Adrenal gland (tissue), 19 donors: ENCODE measurements around the gene CPHXL. TPM values are rescaled to one million over a fixed set of nuclear protein-coding genes. Genes with fewer than 3 reads are reported as not detected.

Experiments
- DNase-seq, 7 donors: peaks; one replicate each; pipeline ENCODE4 v3.0.0-alpha.2; 2019 to 2020
- H3K27ac ChIP-seq, 5 donors: fragments of 200-600 bp; sonication (generic) in 4 of 5; 1 replicate in 3 of 5; 2 replicates in 2 of 5; pipeline versions ENCODE4 v1.5.1 to v1.8.0; 2016 to 2020; ENCODE audit warnings: mild to moderate bottlenecking in 1 of 5
- H3K27me3 ChIP-seq: fragments of 200-600 bp; 2 replicates; pipeline ENCODE4 v1.8.0; 2021
- H3K36me3 ChIP-seq, 2 donors: fragments of 200-600 bp; replicated peaks in 1 of 2; 1 replicate in 1 of 2; 2 replicates in 1 of 2; pipeline versions ENCODE4 v1.5.1 to v1.8.0; 2018 to 2022
- H3K4me1 ChIP-seq, 2 donors: fragments of 200-600 bp; replicated peaks in 1 of 2; 1 replicate in 1 of 2; 2 replicates in 1 of 2; pipeline versions ENCODE4 v1.5.1 to v1.8.0; 2018 to 2021
- H3K4me3 ChIP-seq, 4 donors: fragments of 200-600 bp; sonication (generic) in 3 of 4; one replicate each; pipeline ENCODE4 v1.5.1; 2016 to 2018
- H3K9me3 ChIP-seq, 3 donors: fragments of 200-600 bp; sonication (generic) in 1 of 3; replicated peaks in 1 of 3; 1 replicate in 2 of 3; 2 replicates in 1 of 3; pipeline versions ENCODE4 v1.5.1 to v1.8.0; 2016 to 2021
- POLR2A ChIP-seq, 2 donors: fragments of 450-650 bp; IDR thresholded peaks; one replicate each; pipeline ENCODE4 v1.6.1; 2017; ENCODE audit warnings: antibody characterized with exemption in 2 of 2, mild to moderate bottlenecking in 2 of 2, moderate library complexity in 1 of 2
- WGBS, 4 donors: extraction: QIAGEN DNeasy Blood & Tissue Kit in 2 of 4; methylation state at CpG; one replicate each; pipeline versions ENCODE4 v1.1.5 to v1.1.7; 2013 to 2017; 5-methylcytosine and 5-hydroxymethylcytosine counted together
- intact Hi-C, 2 donors: fragments of 100-400 bp; cut with DNase I; formaldehyde crosslinking; loops; one replicate each; pipeline versions ENCODE4 v1.14.1 to v1.15.0; 2022 to 2023
- long read RNA-seq, 10 donors: library from polyadenylated mRNA in 3 of 10; unstranded in 2 of 10; stranded (forward) in 1 of 10; transcript quantifications; one replicate each; pipeline ENCODE4 v2.0.0 and lab custom pipeline, GENCODE V29; 2021 to 2026
- polyA plus RNA-seq, 3 donors: library from polyadenylated mRNA; stranded (reverse); fragments of 200-250 nt in 2 of 3; fragments of 350-450 nt in 1 of 3; fragmentation: Illumina TruSeq in 1 of 3; extraction: RNeasy Lipid Tissue Mini Kit (QIAGEN cat#74804) in 1 of 3; gene quantifications; one replicate each; pipeline ENCODE4 v1.2.3, GENCODE V29; 2013 to 2014
- total RNA-seq, 9 donors: library from RNA; depleted of rRNA in 4 of 9; stranded (reverse); fragments of >200 nt in 4 of 9; fragments of 120-200 nt in 1 of 9; fragmentation: NEBNext Ultra II Directional in 1 of 9; extraction: Animal tissue kit (Norgen Biotek cat#: 25700) in 1 of 9; gene quantifications; one replicate each; pipeline versions ENCODE4 v1.1.0 to v1.2.4, GENCODE V29; 2013 to 2023
- TF ChIP-seq, protein P1 (sequence below), 6 experiments: fragments of 450-650 bp in 4 of 6; fragments of 200-600 bp in 2 of 6; sonication (generic) in 1 of 6; IDR thresholded peaks; 1 replicate in 5 of 6; 2 replicates in 1 of 6; pipeline versions ENCODE4 v1.5.1 to v1.8.0; 2016 to 2021; ENCODE audit warnings: antibody characterized with exemption in 6 of 6, mild to moderate bottlenecking in 2 of 6, moderate library complexity in 1 of 6
- donor health status: healthy with polysubstance abuse.
- donor health status: Bipolar disorder and iron deficiency.
- donor health status: DM: yes; HTN: yes; CAD: no.
- donor health status: DM: no; HTN: no; CAD: no.
- donor health status: DM: no; HTN: no; CAD: no.
- donor health status: DM: yes; HTN: yes; CAD: no.

CPHXL gene
- total RNA-seq (not detected), polyA plus RNA-seq (not detected)
- long read RNA-seq, donor 1 = 0 reads
- long read RNA-seq, donor 2 = 0 reads
- long read RNA-seq, donor 3 = 0 reads
- long read RNA-seq, donor 4 = 0 reads
- long read RNA-seq, donor 5 = 0 reads
- long read RNA-seq, donor 6 = 0 reads
- long read RNA-seq, donor 7 = 0 reads
- long read RNA-seq, donor 8 = 0 reads
- long read RNA-seq, donor 9 = 0 reads
- long read RNA-seq, donor 10 = 0 reads

DNA sequence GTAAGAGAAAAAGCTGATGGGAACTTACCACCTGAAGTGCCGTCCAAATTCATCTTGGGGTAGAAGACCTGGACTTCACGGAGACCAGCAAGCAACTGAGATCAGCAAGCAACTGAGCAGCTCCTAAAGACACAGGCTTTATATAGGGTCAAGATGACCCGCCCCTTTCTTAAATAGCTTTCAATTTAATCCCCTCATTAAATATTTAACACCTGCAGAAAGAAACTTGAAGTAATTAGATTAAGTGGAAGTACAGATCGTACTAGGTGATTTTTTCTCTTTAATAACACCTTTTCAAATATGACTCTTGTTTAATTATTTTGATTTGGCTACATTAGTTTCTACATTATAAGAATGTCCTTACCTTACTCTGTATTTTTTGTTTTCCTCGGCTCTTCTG lies at the start of gene CPHXL:
Gene CPHXL (minus strand): TSS at position 101 of the 400 bp plus-strand sequence. CDS start 48 bp downstream, at position 53.
- Histone ChIP-seq H3K27ac (no peak within 1 kb of the TSS), H3K4me1 (no peaks in the 10 kb centered on the region), H3K9me3 (no peaks in the 10 kb centered on the region), H3K4me3 (no peak within 1 kb of the TSS), H3K36me3 (no peaks in the 10 kb centered on the region), H3K27me3 (no peaks in the 10 kb centered on the region)
- TF ChIP-seq, protein P1, sequence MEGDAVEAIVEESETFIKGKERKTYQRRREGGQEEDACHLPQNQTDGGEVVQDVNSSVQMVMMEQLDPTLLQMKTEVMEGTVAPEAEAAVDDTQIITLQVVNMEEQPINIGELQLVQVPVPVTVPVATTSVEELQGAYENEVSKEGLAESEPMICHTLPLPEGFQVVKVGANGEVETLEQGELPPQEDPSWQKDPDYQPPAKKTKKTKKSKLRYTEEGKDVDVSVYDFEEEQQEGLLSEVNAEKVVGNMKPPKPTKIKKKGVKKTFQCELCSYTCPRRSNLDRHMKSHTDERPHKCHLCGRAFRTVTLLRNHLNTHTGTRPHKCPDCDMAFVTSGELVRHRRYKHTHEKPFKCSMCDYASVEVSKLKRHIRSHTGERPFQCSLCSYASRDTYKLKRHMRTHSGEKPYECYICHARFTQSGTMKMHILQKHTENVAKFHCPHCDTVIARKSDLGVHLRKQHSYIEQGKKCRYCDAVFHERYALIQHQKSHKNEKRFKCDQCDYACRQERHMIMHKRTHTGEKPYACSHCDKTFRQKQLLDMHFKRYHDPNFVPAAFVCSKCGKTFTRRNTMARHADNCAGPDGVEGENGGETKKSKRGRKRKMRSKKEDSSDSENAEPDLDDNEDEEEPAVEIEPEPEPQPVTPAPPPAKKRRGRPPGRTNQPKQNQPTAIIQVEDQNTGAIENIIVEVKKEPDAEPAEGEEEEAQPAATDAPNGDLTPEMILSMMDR (IDR thresholded peaks at IDR 0.05) = no peak
- no peak for TF ChIP-seq POLR2A (IDR thresholded peaks at IDR 0.05)
- 78 to 89% (median 84%) methylated on average over 5 of the region's 5 CpGs for WGBS, 4 donors
- no peak for DNase-seq
- intact Hi-C loops = no loop called here

DNA sequence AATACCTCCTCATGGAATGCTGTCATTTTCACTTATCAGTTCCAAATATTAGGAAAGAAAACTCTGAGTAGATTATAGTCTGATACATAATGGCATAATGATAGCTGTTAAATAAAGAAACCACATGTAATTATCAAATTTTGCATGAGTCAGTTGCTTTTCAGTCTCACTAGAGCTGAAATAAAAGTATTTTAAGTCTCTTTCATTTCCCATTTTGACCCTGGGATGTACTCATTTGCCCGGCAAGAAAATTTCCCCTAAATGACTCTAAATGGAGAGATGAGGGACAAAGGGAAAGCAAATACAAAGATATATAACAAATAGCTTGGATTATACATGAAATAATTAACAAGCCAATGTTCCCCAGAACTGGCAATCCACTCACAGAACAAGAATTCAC lies 47.9 kb upstream of the CPHXL start:
- intact Hi-C loops = no loop called here
- DNase-seq = no peak
- no peaks in the 10 kb centered on the region for H3K4me1 ChIP-seq
- H3K27ac ChIP-seq = no peak overlapping the region
- no peak overlapping the region for H3K4me3 ChIP-seq
- H3K9me3 ChIP-seq = no peaks in the 10 kb centered on the region
- no peaks in the 10 kb centered on the region for H3K36me3 ChIP-seq
- no peaks in the 10 kb centered on the region for H3K27me3 ChIP-seq
- 55 to 66% (median 55%) methylated on average over 1 of the region's 1 CpG for WGBS, 4 donors
- TF ChIP-seq, protein P1 (IDR thresholded peaks at IDR 0.05) = no peak
- TF ChIP-seq POLR2A (IDR thresholded peaks at IDR 0.05) = no peak

DNA sequence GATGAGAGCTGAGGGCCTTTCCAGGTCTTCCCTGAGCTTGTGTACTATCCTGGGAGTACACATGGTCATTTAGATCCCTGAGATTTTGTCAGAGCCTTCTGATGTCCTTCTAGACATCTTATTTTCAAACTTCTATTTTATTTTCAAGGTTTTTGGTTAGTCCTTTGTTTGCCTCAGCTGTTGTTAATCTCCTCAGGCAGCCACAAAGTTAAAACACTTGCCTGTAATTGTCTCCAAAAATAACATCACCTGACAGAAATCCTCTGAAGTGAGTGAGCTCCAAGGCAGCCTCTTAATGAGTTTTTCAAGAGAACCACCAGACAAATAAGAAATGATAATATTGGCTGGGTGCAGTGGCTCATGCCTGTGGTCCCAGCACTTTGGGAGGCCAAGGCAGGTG lies 43.8 kb upstream of the CPHXL start:
- no peak for TF ChIP-seq POLR2A (IDR thresholded peaks at IDR 0.05)
- TF ChIP-seq, protein P1 (IDR thresholded peaks at IDR 0.05) = no peak
- Histone ChIP-seq H3K27me3 (no peaks in the 10 kb centered on the region), H3K4me3 (no peak overlapping the region), H3K9me3 (no peaks in the 10 kb centered on the region), H3K36me3 (no peaks in the 10 kb centered on the region), H3K27ac (no peak overlapping the region), H3K4me1 (no peaks in the 10 kb centered on the region)
- intact Hi-C loops = no loop called here
- no peak for DNase-seq

DNA sequence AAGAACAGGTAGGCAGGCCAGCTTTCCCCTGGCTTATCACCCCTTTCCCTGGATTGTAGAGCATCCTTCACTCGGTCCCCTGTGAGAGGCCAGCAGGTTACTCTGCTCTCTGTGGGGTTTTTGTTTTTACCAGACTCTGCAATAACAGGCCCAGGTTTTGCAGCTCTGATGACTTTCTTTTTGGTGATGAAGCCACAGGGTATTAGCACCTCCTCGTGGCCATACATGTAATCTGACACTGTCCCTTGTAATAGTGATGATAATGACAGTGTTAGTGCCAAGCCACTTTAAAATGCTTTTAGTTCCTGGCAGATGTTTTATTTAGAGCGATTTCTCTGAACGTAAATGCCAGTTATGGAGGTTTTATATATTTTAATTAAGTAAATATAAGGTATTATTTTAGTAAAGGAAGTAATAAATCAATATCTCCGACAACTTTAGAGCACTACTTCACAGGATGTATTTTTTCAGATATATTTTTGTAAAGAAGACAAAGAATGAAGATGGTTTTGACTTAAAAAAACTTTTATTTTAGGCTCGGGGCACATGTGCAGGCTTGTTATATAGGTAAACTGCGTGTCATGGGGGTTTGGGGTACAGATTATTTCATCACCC lies 38.0 kb upstream of the CPHXL start:
- H3K36me3 ChIP-seq = no peaks in the 10 kb centered on the region
- WGBS, 4 donors = 15 to 24% (median 18%) methylated on average over 7 of the region's 7 CpGs
- H3K9me3 ChIP-seq = no peaks in the 10 kb centered on the region
- H3K27me3 ChIP-seq = no peaks in the 10 kb centered on the region
- H3K4me3 ChIP-seq = no peak overlapping the region
- DNase-seq = peak; percentile 40 to 81 (median 50)
- intact Hi-C loops = loop anchor here (10.0 kb wide), 2 partner anchors 109 to 289 kb away; no protein-coding TSS in a partner anchor
- H3K27ac ChIP-seq = no peak overlapping the region
- H3K4me1 ChIP-seq = no peaks in the 10 kb centered on the region
- TF ChIP-seq POLR2A (IDR thresholded peaks at IDR 0.05) = no peak
- TF ChIP-seq, protein P1 (IDR thresholded peaks at IDR 0.05) = peak; percentile 52 to 85 (median 80)
